ES-I3 (cell line): ENCODE data around the gene TTPAL.

ENCODE experiments used
- H3K36me3 ChIP-seq: 2 replicates; pipeline ENCODE4 v1.6.1; 2013; ENCODE audit warnings: mild to moderate bottlenecking, low read length, control low read depth, moderate library complexity; ENCODE audit not compliant: insufficient read depth
- H3K4me1 ChIP-seq: 2 replicates; pipeline ENCODE4 v1.6.1; 2013; ENCODE audit warnings: mild to moderate bottlenecking, control low read depth, low read length; ENCODE audit not compliant: insufficient read depth
- H3K9ac ChIP-seq: 2 replicates; pipeline ENCODE4 v1.6.1; 2013; ENCODE audit warnings: low read depth, mild to moderate bottlenecking, low read length, moderate library complexity
- H3K9me3 ChIP-seq: 2 replicates; pipeline ENCODE4 v1.6.1; 2013; ENCODE audit warnings: mild to moderate bottlenecking, low read length, moderate library complexity; ENCODE audit not compliant: control insufficient read depth, insufficient read depth

Gene TTPAL

GRCh38 chr20:44433751-44434538 lies 41.7 kb upstream of the TTPAL start:
- peaks cover 2% of the 10 kb centered on the region; the same call in 1 of the 2 replicates for H3K4me1 ChIP-seq
- no peaks in the 10 kb centered on the region for H3K9me3 ChIP-seq
- H3K9ac ChIP-seq: no peak overlapping the region
- no peaks in the 10 kb centered on the region for H3K36me3 ChIP-seq

GRCh38 chr20:44435630-44436335 lies 39.9 kb upstream of the TTPAL start:
- peaks cover 2% of the 10 kb centered on the region; the same call in 1 of the 2 replicates for H3K4me1 ChIP-seq
- no peaks in the 10 kb centered on the region for H3K36me3 ChIP-seq
- no peak overlapping the region for H3K9ac ChIP-seq
- H3K9me3 ChIP-seq: no peaks in the 10 kb centered on the region

GRCh38 chr20:44436393-44436792 lies 39.3 kb upstream of the TTPAL start:
- Histone ChIP-seq H3K4me1 (peaks cover 2% of the 10 kb centered on the region; the same call in 1 of the 2 replicates), H3K9ac (no peak overlapping the region), H3K9me3 (no peaks in the 10 kb centered on the region), H3K36me3 (no peaks in the 10 kb centered on the region)

GRCh38 chr20:44437497-44437896 lies 38.2 kb upstream of the TTPAL start:
- Histone ChIP-seq H3K9ac (no peak overlapping the region), H3K36me3 (no peaks in the 10 kb centered on the region), H3K4me1 (no peaks in the 10 kb centered on the region), H3K9me3 (no peaks in the 10 kb centered on the region)

GRCh38 chr20:44438782-44439181 lies 36.9 kb upstream of the TTPAL start:
- Histone ChIP-seq H3K9ac (no peak overlapping the region), H3K9me3 (no peaks in the 10 kb centered on the region), H3K36me3 (no peaks in the 10 kb centered on the region), H3K4me1 (no peaks in the 10 kb centered on the region)

- Histone ChIP-seq H3K9ac (no peak overlapping the region), H3K9me3 (no peaks in the 10 kb centered on the region), H3K36me3 (no peaks in the 10 kb centered on the region), H3K4me1 (no peaks in the 10 kb centered on the region)
Observed at GRCh38 chr20:44439318-44439717, 36.4 kb upstream of the TTPAL start.

- no peaks in the 10 kb centered on the region for H3K36me3 ChIP-seq
- H3K4me1 ChIP-seq: no peaks in the 10 kb centered on the region
- H3K9me3 ChIP-seq: no peaks in the 10 kb centered on the region
- H3K9ac ChIP-seq: no peak overlapping the region
Observed at GRCh38 chr20:44442298-44443070, 33.2 kb upstream of the TTPAL start.

GRCh38 chr20:44445742-44446710 lies 29.6 kb upstream of the TTPAL start:
- Histone ChIP-seq H3K9ac (no peak overlapping the region), H3K36me3 (no peaks in the 10 kb centered on the region), H3K4me1 (no peaks in the 10 kb centered on the region), H3K9me3 (no peaks in the 10 kb centered on the region)

- H3K4me1 ChIP-seq: no peaks in the 10 kb centered on the region
- H3K36me3 ChIP-seq: no peaks in the 10 kb centered on the region
- no peak overlapping the region for H3K9ac ChIP-seq
- H3K9me3 ChIP-seq: no peaks in the 10 kb centered on the region
Observed at GRCh38 chr20:44447827-44448419, 27.8 kb upstream of the TTPAL start.

GRCh38 chr20:44448753-44449546 lies 26.7 kb upstream of the TTPAL start:
- Histone ChIP-seq H3K4me1 (no peaks in the 10 kb centered on the region), H3K9me3 (no peaks in the 10 kb centered on the region), H3K9ac (no peak overlapping the region), H3K36me3 (no peaks in the 10 kb centered on the region)

- no peaks in the 10 kb centered on the region for H3K4me1 ChIP-seq
- H3K9ac ChIP-seq: no peak overlapping the region
- H3K9me3 ChIP-seq: no peaks in the 10 kb centered on the region
Observed at GRCh38 chr20:44449864-44450263, 25.8 kb upstream of the TTPAL start.

GRCh38 chr20:44450281-44450889 lies 25.3 kb upstream of the TTPAL start:
- Histone ChIP-seq H3K4me1 (no peaks in the 10 kb centered on the region), H3K36me3 (no peaks in the 10 kb centered on the region), H3K9me3 (no peaks in the 10 kb centered on the region), H3K9ac (no peak overlapping the region)

More at GRCh38 chr20:44449864-44450263, 25.8 kb upstream of the TTPAL start:
- no peaks in the 10 kb centered on the region for H3K36me3 ChIP-seq
